ENCODE data around the gene SNX18. TPM values are rescaled to one million over a fixed set of nuclear protein-coding genes. Genes with fewer than 3 reads are reported as not detected.

The SNX18 gene
- total and polyA plus RNA-seq, 7 donors, result 3.9 to 51.3 (median 37.8) TPM

GRCh38 chr5:54551292-54551691, 33.7 kb downstream of the SNX18 start:
- H3K4me3 ChIP-seq, result no peak overlapping the region
- H3K36me3 ChIP-seq, result peaks cover 0 to 11% (median 0%) of the 10 kb centered on the region in 4 donors
- H3K9me3 ChIP-seq, result no peaks in the 10 kb centered on the region
- no peak for DNase-seq
- H3K27me3 ChIP-seq, result no peaks in the 10 kb centered on the region
- 91 to 93% methylated on average over 8 of the region's 8 CpGs for WGBS, 2 donors
- intact Hi-C loops (cut with DNase I), result no loop called here
- no peak overlapping the region for H3K27ac ChIP-seq
- peaks cover 0 to 5% (median under 1%) of the 10 kb centered on the region in 4 donors for H3K4me1 ChIP-seq
- no peak for TF ChIP-seq POLR2AphosphoS5 (IDR thresholded peaks at IDR 0.05)
- no peak for TF ChIP-seq EP300 (IDR thresholded peaks at IDR 0.05)
- no peak for TF ChIP-seq CTCF (IDR thresholded peaks at IDR 0.05)
- no peak for TF ChIP-seq POLR2A (IDR thresholded peaks at IDR 0.05)

- DNase-seq, result no peak
- Histone ChIP-seq H3K27me3 (no peaks in the 10 kb centered on the region), H3K4me3 (no peak overlapping the region), H3K36me3 (peaks cover 0 to 11% (median 0%) of the 10 kb centered on the region in 4 donors), H3K4me1 (peaks cover 0 to 5% (median 0%) of the 10 kb centered on the region in 4 donors), H3K27ac (no peak overlapping the region), H3K9me3 (no peaks in the 10 kb centered on the region)
- intact Hi-C loops (cut with DNase I), result no loop called here
- WGBS, 2 donors, result 95 to 97% methylated on average over 11 of the region's 11 CpGs
- TF ChIP-seq POLR2A (IDR thresholded peaks at IDR 0.05), result no peak
- TF ChIP-seq CTCF (IDR thresholded peaks at IDR 0.05), result no peak
- no peak for TF ChIP-seq EP300 (IDR thresholded peaks at IDR 0.05)
- no peak for TF ChIP-seq POLR2AphosphoS5 (IDR thresholded peaks at IDR 0.05)
Observed at GRCh38 chr5:54551926-54552325, 34.4 kb downstream of the SNX18 start.

- WGBS, 2 donors, result 97 to 99% methylated on average over 7 of the region's 7 CpGs
- H3K27ac ChIP-seq, result no peak overlapping the region
- TF ChIP-seq POLR2A (IDR thresholded peaks at IDR 0.05) (no peak), CTCF (IDR thresholded peaks at IDR 0.05) (no peak), EP300 (IDR thresholded peaks at IDR 0.05) (no peak), POLR2AphosphoS5 (IDR thresholded peaks at IDR 0.05) (no peak)
- H3K36me3 ChIP-seq, result peaks cover 0 to 5% (median 0%) of the 10 kb centered on the region in 4 donors
- peaks cover 0 to 4% (median 0%) of the 10 kb centered on the region in 4 donors for H3K4me1 ChIP-seq
- H3K27me3 ChIP-seq, result no peaks in the 10 kb centered on the region
- DNase-seq, result no peak
- no peaks in the 10 kb centered on the region for H3K9me3 ChIP-seq
- intact Hi-C loops (cut with DNase I), result no loop called here
- H3K4me3 ChIP-seq, result no peak overlapping the region
Observed at GRCh38 chr5:54552446-54552845, 34.9 kb downstream of the SNX18 start.

GRCh38 chr5:54553659-54554207, 36.2 kb downstream of the SNX18 start:
- Histone ChIP-seq H3K4me1 (no peaks in the 10 kb centered on the region), H3K27me3 (no peaks in the 10 kb centered on the region), H3K4me3 (no peak overlapping the region), H3K27ac (no peak overlapping the region), H3K9me3 (no peaks in the 10 kb centered on the region), H3K36me3 (no peaks in the 10 kb centered on the region)
- no peak for DNase-seq
- intact Hi-C loops (cut with DNase I), result no loop called here
- WGBS, 2 donors, result 71 to 80% methylated on average over 4 of the region's 4 CpGs
- TF ChIP-seq EP300 (IDR thresholded peaks at IDR 0.05), result no peak
- no peak for TF ChIP-seq CTCF (IDR thresholded peaks at IDR 0.05)
- no peak for TF ChIP-seq POLR2A (IDR thresholded peaks at IDR 0.05)
- no peak for TF ChIP-seq POLR2AphosphoS5 (IDR thresholded peaks at IDR 0.05)

- Histone ChIP-seq H3K36me3 (no peaks in the 10 kb centered on the region), H3K27me3 (no peaks in the 10 kb centered on the region), H3K4me3 (no peak overlapping the region), H3K4me1 (no peaks in the 10 kb centered on the region), H3K27ac (no peak overlapping the region), H3K9me3 (no peaks in the 10 kb centered on the region)
- DNase-seq, result no peak
- intact Hi-C loops (cut with DNase I), result no loop called here
- TF ChIP-seq EP300 (IDR thresholded peaks at IDR 0.05), result no peak
- no peak for TF ChIP-seq POLR2A (IDR thresholded peaks at IDR 0.05)
- no peak for TF ChIP-seq CTCF (IDR thresholded peaks at IDR 0.05)
- TF ChIP-seq POLR2AphosphoS5 (IDR thresholded peaks at IDR 0.05), result no peak
- WGBS, 2 donors, result 63 to 76% methylated on average over 3 of the region's 3 CpGs
Observed at GRCh38 chr5:54556141-54556540, 38.6 kb downstream of the SNX18 start.
